Psoas muscle (tissue), 8 donors: Measurements from ENCODE around the gene CLCN1. TPM values are rescaled to one million over a fixed set of nuclear protein-coding genes. Genes with fewer than 3 reads are reported as not detected.

Experiments used
- ATAC-seq, 4 donors: fragments of 200-7000 bp; cut with Tn5 transposase; one replicate each; pipeline ENCODE4 v1.9.1; 2020; ENCODE audit warnings: moderate library complexity in 3 of 4, mild to moderate bottlenecking in 2 of 4
- DNase-seq, 2 donors: peaks; one replicate each; pipeline ENCODE4 v3.0.0-alpha.2; 2020
- H3K27ac ChIP-seq: fragments of 200-600 bp; one replicate; pipeline ENCODE4 v1.8.0; 2022
- H3K27me3 ChIP-seq, 3 donors: fragments of 200-600 bp in 1 of 3; one replicate each; pipeline versions ENCODE4 v1.6.1 to v1.8.0; 2013 to 2022; ENCODE audit warnings: low read length in 2 of 3, mild to moderate bottlenecking in 2 of 3, moderate library complexity in 1 of 3; ENCODE audit not compliant: insufficient read depth in 3 of 3
- H3K36me3 ChIP-seq, 2 donors: fragments of 200-600 bp in 1 of 2; one replicate each; pipeline versions ENCODE4 v1.6.1 to v1.8.0; 2013 to 2022; ENCODE audit warnings: low read depth in 1 of 2, mild to moderate bottlenecking in 1 of 2, moderate library complexity in 1 of 2; ENCODE audit not compliant: insufficient read depth in 1 of 2
- H3K4me1 ChIP-seq: fragments of 200-600 bp; one replicate; pipeline ENCODE4 v1.8.0; 2022
- H3K4me3 ChIP-seq: fragments of 200-600 bp; one replicate; pipeline ENCODE4 v1.8.0; 2022; ENCODE audit warnings: mild to moderate bottlenecking
- H3K9me3 ChIP-seq: fragments of 200-600 bp; one replicate; pipeline ENCODE4 v1.8.0; 2022
- CTCF ChIP-seq: fragments of 200-600 bp; IDR thresholded peaks from one replicate; pipeline ENCODE4 v1.8.0; 2022; ENCODE audit warnings: antibody characterized with exemption
- WGBS, 3 donors: extraction: QIAGEN DNeasy Blood & Tissue Kit; methylation state at CpG; one replicate each; pipeline versions ENCODE4 v1.1.6 to v1.1.7; 2013; 5-methylcytosine and 5-hydroxymethylcytosine counted together
- intact Hi-C, 2 donors: fragments of 100-400 bp; cut with DNase I; formaldehyde crosslinking; loops; one replicate each; pipeline versions ENCODE4 v1.11.0 to v1.14.2; 2022
- polyA plus RNA-seq, 3 donors: library from polyadenylated mRNA; stranded (reverse); fragments of 200-250 nt; gene quantifications; one replicate each; pipeline ENCODE4 v1.2.3, GENCODE V29; 2013
- total RNA-seq, 4 donors: library from RNA; stranded (reverse); fragmentation: NEBNext Ultra II Directional in 2 of 4; extraction: Animal tissue kit (Norgen Biotek cat#: 25700) in 2 of 4; gene quantifications; one replicate each; pipeline versions ENCODE4 v1.2.1 to v1.2.4, GENCODE V29; 2021 to 2023
- donor health status: healthy with polysubstance abuse.
- donor health status: DM: no; HTN: no; CAD: no; lungs with moderate emphysema.
- donor health status: Bipolar disorder and iron deficiency.
- donor health status: healthy.
- donor health status: DM: yes; HTN: yes; CAD: no.
- donor health status: DM: no; HTN: no; CAD: no.
- donor health status: DM: no; HTN: no; CAD: no.
- donor health status: DM: yes; HTN: yes; CAD: no.

Gene CLCN1
- total and polyA plus RNA-seq, 7 donors: 0.73 to 10.9 (median 3.6) TPM

GRCh38 chr7:143321242-143321641, 5.3 kb downstream of the CLCN1 start:
- H3K4me3 ChIP-seq: no peak overlapping the region
- peaks cover 39% of the 10 kb centered on the region for H3K4me1 ChIP-seq
- peaks cover 0 to 37% of the 10 kb centered on the region in 2 donors for H3K36me3 ChIP-seq
- no peak overlapping the region for H3K27ac ChIP-seq
- DNase-seq (no peak), ATAC-seq (no peak)
- H3K27me3 ChIP-seq: no peaks in the 10 kb centered on the region
- intact Hi-C loops: no loop called here
- TF ChIP-seq CTCF: no peak
- H3K9me3 ChIP-seq: no peaks in the 10 kb centered on the region
- 93 to 94% (median 94%) methylated on average over 10 of the region's 10 CpGs for WGBS, 3 donors

GRCh38 chr7:143321734-143322133, 5.8 kb downstream of the CLCN1 start:
- H3K4me1 ChIP-seq: peaks cover 39% of the 10 kb centered on the region
- no peak for TF ChIP-seq CTCF
- intact Hi-C loops: no loop called here
- WGBS, 3 donors: 59 to 82% (median 67%) methylated on average over 4 of the region's 4 CpGs
- no peaks in the 10 kb centered on the region for H3K27me3 ChIP-seq
- H3K36me3 ChIP-seq: peaks cover 0 to 41% of the 10 kb centered on the region in 2 donors
- peak overlapping the region; percentile 67 for H3K27ac ChIP-seq
- H3K9me3 ChIP-seq: no peaks in the 10 kb centered on the region
- DNase-seq (peak in 1 of 2 donors; percentile 25), ATAC-seq (peak in 1 of 4 donors; percentile 54)
- no peak overlapping the region for H3K4me3 ChIP-seq

GRCh38 chr7:143322760-143323633, 7.1 kb downstream of the CLCN1 start:
- no peak for TF ChIP-seq CTCF
- Histone ChIP-seq H3K9me3 (no peaks in the 10 kb centered on the region), H3K27ac (peak overlapping the region; percentile 67), H3K4me1 (peaks cover 30% of the 10 kb centered on the region), H3K27me3 (no peaks in the 10 kb centered on the region), H3K36me3 (peaks cover 0 to 41% of the 10 kb centered on the region in 2 donors), H3K4me3 (no peak overlapping the region)
- ATAC-seq (no peak), DNase-seq (peak; percentile 29 to 69)
- WGBS, 3 donors: 44 to 57% (median 54%) methylated on average over 23 of the region's 23 CpGs
- intact Hi-C loops: no loop called here

GRCh38 chr7:143323653-143324052, 7.7 kb downstream of the CLCN1 start:
- ATAC-seq (no peak), DNase-seq (no peak)
- Histone ChIP-seq H3K27ac (peak overlapping the region; percentile 6), H3K4me3 (no peak overlapping the region), H3K4me1 (peaks cover 26% of the 10 kb centered on the region), H3K9me3 (no peaks in the 10 kb centered on the region), H3K27me3 (no peaks in the 10 kb centered on the region), H3K36me3 (peaks cover 0 to 41% of the 10 kb centered on the region in 2 donors)
- no peak for TF ChIP-seq CTCF
- WGBS, 3 donors: 48 to 67% (median 49%) methylated on average over 12 of the region's 12 CpGs
- intact Hi-C loops: no loop called here
